ENCODE results near the gene MFRP. TPM values are rescaled to one million over a fixed set of nuclear protein-coding genes. Genes with fewer than 3 reads are reported as not detected.

The MFRP gene
- total and polyA plus RNA-seq, 10 donors, result 0.02 to 0.16 (median 0.03) TPM; not detected in 6

DNA sequence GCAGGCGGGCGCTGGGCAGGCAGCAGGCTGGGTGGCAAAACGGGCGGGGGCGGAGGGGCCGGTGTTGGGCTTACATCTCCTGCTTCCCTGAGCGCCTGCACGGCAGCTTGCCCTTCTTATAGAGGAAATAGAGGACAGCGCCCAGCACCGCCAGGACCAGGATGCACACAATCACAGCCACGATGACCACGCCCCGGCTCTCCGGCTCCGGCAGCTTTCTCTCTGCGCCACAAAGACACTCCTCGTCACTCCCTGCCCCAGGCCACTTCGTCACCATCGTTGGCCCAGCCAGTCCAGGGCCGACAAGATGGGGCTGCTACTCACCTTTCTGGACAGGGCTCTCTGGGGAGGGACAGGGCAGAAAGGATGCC is 35.8 kb downstream of the MFRP start:
- Histone ChIP-seq H3K4me3 (no peak overlapping the region), H3K27me3 (replicated peaks in 1 of 7) (peaks cover 0 to 18% (median 9%) of the 10 kb centered on the region in 7 donors), H3K27ac (peak overlapping the region in 3 of 8 donors; percentile 15 to 38 (median 33)), H3K9me3 (no peaks in the 10 kb centered on the region), H3K36me3 (peaks cover 0 to 93% (median 17%) of the 10 kb centered on the region in 6 donors), H3K4me1 (peaks cover 0 to 39% (median 19%) of the 10 kb centered on the region in 6 donors)
- DNase-seq, result peak; percentile 76
- no peak for TF ChIP-seq CTCF (IDR thresholded peaks at IDR 0.05 in 8 of 11, conservative IDR thresholded peaks at IDR 0.05 in 3 of 11)
- TF ChIP-seq POLR2A (IDR thresholded peaks at IDR 0.05), result no peak
- TF ChIP-seq POLR2AphosphoS5 (IDR thresholded peaks at IDR 0.05), result no peak
- WGBS, 5 donors, result 67 to 89% (median 74%) methylated on average over 8 to 20 of the region's 20 CpGs
- intact Hi-C loops (cut with DNase I; ENCODE audit: low total_unique reads), result no loop called here

DNA sequence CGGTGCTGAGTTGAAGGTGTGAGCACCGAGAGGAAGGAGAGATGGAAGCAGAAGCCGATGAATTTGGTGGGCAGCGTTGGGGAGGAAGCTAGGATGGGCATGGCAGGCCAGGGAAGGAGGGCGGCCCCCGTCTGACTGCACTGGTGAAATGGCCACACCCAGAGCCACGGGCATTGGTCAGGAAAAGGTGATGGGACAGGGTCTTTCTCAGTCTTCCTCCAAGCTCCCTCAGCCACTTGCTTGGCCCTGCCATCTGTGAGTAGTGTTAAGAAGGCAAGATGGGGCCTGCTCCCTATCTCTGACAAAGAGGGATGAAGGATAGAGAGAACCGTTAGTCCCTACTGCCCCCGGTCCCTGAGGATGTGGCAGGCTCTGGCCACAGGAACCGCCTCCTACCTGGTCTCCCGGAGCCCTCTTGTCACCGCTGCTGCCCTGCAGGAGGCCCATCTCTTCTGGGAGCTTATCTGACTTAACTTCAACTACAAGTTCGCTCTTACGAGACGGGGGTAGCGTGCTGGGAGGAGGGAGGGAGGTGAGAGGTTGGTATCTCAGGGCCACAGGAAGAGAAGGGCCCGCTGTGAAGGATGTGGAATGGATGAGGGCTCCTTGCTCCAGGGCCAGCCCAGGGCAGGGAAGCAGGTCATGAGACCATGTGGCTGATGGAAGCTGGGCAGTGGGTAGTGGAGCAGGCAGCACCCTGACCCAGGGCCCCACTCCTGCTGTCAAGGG is 36.4 kb downstream of the MFRP start:
- H3K9me3 ChIP-seq, result no peaks in the 10 kb centered on the region
- no peak overlapping the region for H3K4me3 ChIP-seq
- H3K4me1 ChIP-seq, result peaks cover 0 to 33% (median 14%) of the 10 kb centered on the region in 6 donors
- DNase-seq, result no peak
- H3K27ac ChIP-seq, result peak overlapping the region in 2 of 8 donors; percentile 33 to 38
- peaks cover 0 to 13% (median 5%) of the 10 kb centered on the region in 7 donors for H3K27me3 ChIP-seq (replicated peaks in 1 of 7)
- peaks cover 0 to 98% (median 17%) of the 10 kb centered on the region in 6 donors for H3K36me3 ChIP-seq
- TF ChIP-seq CTCF (IDR thresholded peaks at IDR 0.05 in 8 of 11, conservative IDR thresholded peaks at IDR 0.05 in 3 of 11) (no peak), POLR2AphosphoS5 (IDR thresholded peaks at IDR 0.05) (peak in 1 of 3 donors; percentile 11)
- 80 to 83% (median 82%) methylated on average over 15 to 17 of the region's 17 CpGs for WGBS, 5 donors
- intact Hi-C loops (cut with DNase I; ENCODE audit: low total_unique reads), result no loop called here

DNA sequence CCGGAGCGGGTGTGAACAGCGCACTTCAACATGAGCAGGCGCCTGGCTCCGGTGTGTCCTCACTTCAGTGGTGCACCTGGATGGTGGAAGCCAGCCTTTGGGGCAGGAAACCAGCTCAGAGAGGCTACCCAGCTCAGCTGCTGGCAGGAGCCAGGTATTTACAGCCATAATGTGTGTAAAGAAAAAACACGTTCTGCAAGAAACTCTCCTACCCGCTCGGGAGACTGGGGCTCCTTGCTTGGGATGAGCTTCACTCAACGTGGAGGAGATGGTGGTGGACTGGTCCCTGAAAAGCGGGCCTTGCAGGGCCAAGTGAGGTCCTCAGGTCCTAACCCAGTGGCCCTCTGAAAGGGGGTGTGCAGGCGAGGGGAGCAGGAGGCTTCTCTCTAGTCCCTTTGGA is 37.1 kb downstream of the MFRP start:
- peaks cover 0 to 6% (median 0%) of the 10 kb centered on the region in 7 donors for H3K27me3 ChIP-seq (replicated peaks in 1 of 7)
- no peak overlapping the region for H3K4me3 ChIP-seq
- WGBS, 5 donors, result 92 to 96% (median 94%) methylated on average over 11 of the region's 11 CpGs
- H3K27ac ChIP-seq, result no peak overlapping the region
- intact Hi-C loops (cut with DNase I; ENCODE audit: low total_unique reads), result no loop called here
- no peak for TF ChIP-seq CTCF (IDR thresholded peaks at IDR 0.05 in 8 of 11, conservative IDR thresholded peaks at IDR 0.05 in 3 of 11)
- TF ChIP-seq POLR2AphosphoS5 (IDR thresholded peaks at IDR 0.05), result peak in 1 of 3 donors; percentile 33
- H3K36me3 ChIP-seq, result peaks cover 0 to 98% (median 23%) of the 10 kb centered on the region in 6 donors
- DNase-seq, result no peak
- H3K9me3 ChIP-seq, result no peaks in the 10 kb centered on the region
- H3K4me1 ChIP-seq, result peaks cover 0 to 26% (median 8%) of the 10 kb centered on the region in 6 donors

GRCh38 chr11:119307974-119308373 is 38.5 kb downstream of the MFRP start:
- H3K4me1 ChIP-seq, result peaks cover 0 to 26% (median 7%) of the 10 kb centered on the region in 6 donors
- H3K4me3 ChIP-seq, result no peak overlapping the region
- no peaks in the 10 kb centered on the region for H3K27me3 ChIP-seq (replicated peaks in 1 of 7)
- TF ChIP-seq POLR2AphosphoS5 (IDR thresholded peaks at IDR 0.05) (no peak), CTCF (IDR thresholded peaks at IDR 0.05 in 8 of 11, conservative IDR thresholded peaks at IDR 0.05 in 3 of 11) (no peak), POLR2A (IDR thresholded peaks at IDR 0.05) (no peak)
- peaks cover 4 to 100% (median 37%) of the 10 kb centered on the region in 6 donors for H3K36me3 ChIP-seq
- DNase-seq, result no peak
- H3K9me3 ChIP-seq, result no peaks in the 10 kb centered on the region
- WGBS, 5 donors, result 81 to 87% (median 85%) methylated on average over 5 of the region's 5 CpGs
- H3K27ac ChIP-seq, result no peak overlapping the region
- intact Hi-C loops (cut with DNase I; ENCODE audit: low total_unique reads), result no loop called here
